ENCODE results near the gene BAZ1B.
"Not testable (repeated sequence)": the region's sequence is repeated elsewhere in the genome, so short reads cannot be mapped to it uniquely, and the experiment has no call there.

The BAZ1B gene

GRCh38 chr7:73522105-73522872 is at the start of gene BAZ1B:
TSS of gene BAZ1B (minus strand) at chr7:73522293. CDS start at chr7:73521933, 360 bp downstream.
- peak; percentile 97 for DNase-seq

DNA sequence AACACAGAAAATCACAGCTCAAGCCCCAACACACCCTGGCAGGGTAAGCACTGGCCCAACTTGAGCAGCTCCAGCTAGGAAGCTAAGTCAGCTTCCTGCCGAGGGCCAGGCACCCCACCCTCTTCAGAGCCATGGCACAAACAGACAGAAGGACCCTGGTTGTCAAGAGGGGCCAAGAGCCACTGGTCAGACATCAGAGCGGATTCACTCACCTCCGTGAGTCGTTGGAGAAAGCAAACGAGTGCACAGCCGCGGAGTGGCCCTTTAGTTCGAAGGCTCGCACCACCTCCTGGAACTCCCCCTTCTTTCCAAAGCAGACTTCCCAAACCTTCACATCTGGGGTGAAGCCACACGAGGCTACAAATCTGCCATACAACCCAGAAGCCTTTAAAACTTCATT is 48.9 kb upstream of the BAZ1B start:
- no peak for DNase-seq

- DNase-seq, result no peak
Measured at GRCh38 chr7:73570521-73570920, 48.4 kb upstream of the BAZ1B start.

DNA sequence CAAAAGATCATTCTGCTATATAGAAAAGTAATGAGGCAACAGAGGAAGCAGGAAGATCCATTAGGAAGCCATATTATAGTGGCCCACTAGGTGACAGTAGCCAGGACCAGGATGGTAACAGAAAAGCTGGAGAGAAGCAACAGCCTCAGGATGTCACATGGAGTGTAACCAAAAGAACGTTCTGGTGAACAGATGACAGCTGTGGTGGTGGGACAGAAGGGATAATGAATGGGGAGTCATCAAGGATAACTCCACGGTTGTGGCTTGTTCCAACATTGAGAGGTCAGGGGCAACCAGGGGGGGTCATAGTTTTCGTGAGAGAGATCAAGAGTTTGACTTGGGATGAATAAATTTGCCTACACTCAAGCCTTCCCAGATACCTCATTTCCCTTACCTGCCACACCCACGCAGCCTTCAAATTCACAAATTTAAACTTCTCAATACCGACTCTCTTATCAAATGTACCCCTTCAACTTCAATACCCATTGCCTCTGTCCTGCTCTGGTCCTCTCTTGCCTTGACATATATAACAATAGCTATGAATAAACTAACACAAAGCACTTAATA is 47.0 kb upstream of the BAZ1B start:
- no peak for DNase-seq

DNA sequence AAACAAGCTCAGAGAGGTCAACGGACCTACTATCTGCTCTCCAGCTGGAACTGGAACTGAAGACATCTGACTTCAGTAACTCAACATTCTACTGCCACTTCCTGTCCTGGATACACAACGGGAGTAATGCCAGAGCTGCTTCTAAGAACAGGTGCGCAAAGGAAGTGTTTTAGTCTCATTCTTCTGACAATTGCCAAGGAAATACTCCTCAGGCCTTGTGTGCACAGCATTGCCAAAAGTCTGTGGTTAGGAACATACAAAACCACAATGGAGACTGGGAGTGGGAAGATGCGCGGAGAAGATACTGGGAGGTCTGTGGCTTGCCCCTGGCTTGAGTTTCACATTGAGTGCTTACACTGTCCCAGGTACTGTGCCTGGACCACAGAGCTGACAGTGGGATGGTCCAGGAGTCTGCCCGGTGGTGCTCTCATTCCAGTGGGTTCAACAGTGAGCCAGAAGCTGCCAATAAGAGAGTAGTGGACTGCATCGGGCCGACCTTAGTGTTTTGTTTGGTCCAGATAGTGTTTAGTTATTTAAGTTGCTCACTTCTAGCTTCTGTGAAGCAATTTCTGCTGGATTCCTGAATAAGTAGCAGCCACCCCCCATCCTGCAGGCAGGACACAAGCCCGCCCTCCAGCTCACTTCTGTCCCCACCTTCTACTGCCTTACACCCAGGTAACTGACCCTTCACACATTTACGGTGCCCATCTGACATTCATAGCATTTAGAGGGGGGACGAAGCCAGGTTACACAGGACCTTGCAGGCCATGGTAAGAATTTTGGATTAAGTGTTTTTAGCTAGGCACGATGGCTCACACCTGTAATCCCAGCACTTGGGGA is 46.0 kb upstream of the BAZ1B start:
- no peak for DNase-seq

DNA sequence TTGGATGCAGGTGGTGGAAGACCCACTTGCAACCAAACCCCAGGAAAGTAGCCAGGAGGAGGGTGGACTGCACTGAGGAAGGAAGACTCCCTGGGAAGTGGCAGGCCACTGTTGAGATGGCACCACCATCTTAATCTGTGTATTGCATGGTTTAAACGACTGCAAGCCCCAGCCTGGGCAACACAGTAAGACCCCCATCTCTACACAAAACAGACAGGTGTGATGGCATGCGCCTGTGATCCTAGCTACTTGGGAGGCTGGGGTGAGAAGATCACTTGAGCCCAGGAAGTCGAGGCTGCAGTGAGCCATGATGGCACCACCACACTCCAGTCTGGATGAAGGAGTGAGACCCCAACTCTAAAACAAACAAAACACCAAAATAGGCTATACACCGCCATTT is 45.0 kb upstream of the BAZ1B start:
- no peak for DNase-seq

DNA sequence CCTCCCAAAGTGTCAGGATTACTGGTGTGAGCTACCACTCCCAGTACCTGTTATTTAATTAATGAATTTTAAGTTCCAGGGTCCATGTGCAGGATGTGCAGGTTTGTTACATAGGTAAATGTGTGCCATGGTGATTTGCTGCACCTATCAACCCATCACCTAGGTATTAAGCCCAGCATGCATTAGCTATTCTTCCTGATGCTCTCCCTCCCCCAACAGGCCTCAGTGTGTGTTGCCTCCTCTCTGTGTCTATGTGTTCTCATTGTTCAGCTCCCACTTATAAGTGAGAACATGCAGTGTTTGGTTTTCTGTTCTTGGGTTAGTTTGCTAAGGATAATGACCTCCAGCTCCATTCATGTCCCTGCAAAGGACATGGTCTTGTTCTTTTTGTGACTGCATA is 44.3 kb upstream of the BAZ1B start:
- not testable (repeated sequence) for DNase-seq

DNA sequence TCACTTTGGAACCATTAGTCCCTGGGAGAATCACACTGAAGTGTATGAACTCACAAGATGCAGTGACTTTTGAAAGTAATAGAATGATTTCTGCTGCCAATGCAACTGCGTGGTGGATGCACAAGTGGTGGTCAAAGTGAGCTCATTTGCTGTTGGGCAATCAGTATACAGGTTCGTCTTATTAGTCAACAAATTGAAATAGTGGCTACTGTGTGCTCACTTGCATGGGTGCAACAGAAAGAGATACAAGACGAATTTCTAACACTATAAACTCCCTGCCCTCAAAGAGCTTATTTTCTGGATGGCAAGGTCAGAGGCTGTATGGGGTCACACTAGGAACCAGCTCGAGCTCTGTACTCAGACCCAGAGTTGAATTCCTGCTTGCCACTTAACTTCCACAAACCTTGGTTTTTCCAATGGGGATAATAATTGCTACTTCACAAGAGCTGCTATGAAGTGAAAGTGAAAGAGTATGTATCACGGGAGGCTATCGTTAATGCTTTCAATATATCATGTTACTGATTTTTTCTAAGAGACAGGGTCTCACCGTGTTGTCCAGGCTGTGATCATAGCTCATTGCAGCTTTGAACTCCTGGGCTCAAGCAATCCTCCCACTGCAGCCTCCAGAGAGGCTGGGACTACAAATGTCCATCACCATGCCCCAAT is 43.7 kb upstream of the BAZ1B start:
- no peak for DNase-seq

DNA sequence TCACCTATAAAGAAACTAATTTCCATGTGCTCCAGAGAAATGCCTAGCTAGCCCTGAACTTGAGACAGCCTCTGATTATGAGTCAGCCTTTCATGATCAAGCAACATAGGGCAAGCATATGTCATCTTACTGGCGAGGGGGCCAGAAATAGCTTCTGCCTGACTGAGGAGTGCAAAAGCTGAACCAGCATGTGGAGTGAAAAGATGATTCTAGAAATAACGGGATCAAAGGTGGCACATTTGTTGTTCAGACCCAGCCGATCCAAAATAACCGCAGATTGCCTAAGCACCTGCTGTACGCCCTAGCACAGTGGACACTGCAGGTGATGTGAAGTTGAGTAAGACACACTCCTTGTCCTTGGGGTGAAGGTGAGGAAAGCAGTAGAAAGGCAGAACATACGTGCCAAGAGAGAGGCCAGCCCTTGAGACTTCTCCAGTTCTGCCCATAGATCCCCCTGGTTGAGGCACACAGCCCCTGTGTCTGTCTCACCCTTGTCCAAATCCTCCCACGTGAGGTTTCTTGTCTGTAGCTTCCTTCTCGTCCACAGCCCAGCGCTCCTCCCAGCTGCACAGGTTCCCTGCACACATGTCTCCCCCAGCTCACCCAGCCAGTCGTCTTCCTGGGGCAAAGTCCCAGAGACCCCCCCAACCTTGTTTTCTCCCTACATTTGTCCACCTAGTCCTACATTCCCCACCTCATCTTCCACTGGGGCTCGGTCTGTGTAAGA is 38.2 kb upstream of the BAZ1B start:
- no peak for DNase-seq

GRCh38 chr7:73557397-73558257 is 35.5 kb upstream of the BAZ1B start, which contains the start of gene BCL7B:
TSS of gene BCL7B (minus strand) at chr7:73557690. CDS start at chr7:73557578, 112 bp downstream.
- peak; percentile 40 for DNase-seq

- peak; percentile 62 for DNase-seq
Measured at GRCh38 chr7:73557108-73557396, 35.0 kb upstream of the BAZ1B start.

- no peak for DNase-seq
Measured at GRCh38 chr7:73556208-73557107, 34.4 kb upstream of the BAZ1B start.

DNA sequence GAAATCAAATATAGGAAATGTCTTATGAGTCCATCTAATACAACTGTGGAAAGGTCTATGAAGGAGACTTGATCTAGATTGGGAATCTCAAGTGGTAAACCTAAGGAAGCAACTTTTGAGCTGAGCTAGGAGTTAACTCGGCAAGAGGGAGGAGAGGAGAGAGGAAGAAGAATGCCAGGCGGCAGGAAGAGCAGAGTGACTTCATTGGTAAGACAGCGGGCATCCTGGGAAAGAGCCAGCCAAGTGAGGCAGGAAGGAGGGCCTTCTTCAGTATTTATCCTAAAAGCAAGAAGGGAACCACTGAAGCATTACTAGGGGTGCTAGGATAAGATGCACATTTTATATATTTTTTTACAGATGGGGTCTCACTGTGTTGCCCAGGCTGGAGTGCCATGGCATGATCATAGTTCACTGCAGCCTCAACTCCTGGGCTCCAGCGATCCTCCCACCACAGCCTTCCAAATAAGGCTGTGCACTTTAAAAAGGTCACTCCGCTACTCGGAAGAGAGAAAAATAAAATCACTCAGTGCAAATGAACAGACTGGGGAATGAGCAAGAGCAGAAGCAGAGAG is 33.4 kb upstream of the BAZ1B start:
- no peak for DNase-seq

DNA sequence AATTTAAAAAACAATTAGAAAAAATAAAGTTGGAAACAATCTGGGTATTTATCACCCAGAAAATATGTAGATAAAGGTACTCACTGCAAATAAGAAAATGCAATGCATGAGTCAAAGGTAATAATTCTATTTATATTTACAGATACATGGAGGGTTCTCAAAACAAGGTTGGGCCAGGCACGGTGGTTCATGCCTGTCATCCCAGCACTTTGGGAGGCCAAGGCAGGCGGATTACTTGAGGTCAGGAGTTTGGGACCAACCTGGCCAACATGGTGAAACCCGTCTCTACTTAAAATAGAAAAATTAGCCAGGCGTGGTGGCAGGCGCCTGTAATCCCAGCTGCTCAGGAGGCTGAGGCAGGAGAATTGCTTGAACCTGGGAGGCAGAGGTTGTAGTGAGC is 28.0 kb upstream of the BAZ1B start:
- DNase-seq, result not testable (repeated sequence)

- no peak for DNase-seq
Measured at GRCh38 chr7:73549176-73549575, 27.1 kb upstream of the BAZ1B start.

GRCh38 chr7:73547841-73548240 is 25.7 kb upstream of the BAZ1B start:
- DNase-seq, result no peak

DNA sequence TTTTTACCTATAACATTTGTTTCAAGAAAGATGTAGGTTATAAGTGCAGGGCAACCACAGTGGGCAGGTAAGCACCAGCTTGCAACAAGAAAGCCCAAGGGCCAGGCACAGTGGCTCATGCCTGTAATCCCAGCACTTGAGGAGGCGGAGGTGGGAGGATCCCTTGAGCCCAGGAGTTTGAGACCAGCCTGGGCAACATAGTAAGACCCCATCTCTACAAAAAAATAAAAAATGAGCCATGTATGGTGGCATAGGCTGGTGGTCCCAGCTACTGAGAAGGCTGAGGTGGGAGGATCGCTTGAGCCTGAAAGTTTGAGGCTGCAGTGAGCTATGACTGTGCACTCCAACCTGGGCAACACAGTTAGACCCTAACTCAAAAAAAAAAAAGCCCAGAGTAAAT is 22.6 kb upstream of the BAZ1B start:
- DNase-seq, result no peak

- no peak for DNase-seq
Measured at GRCh38 chr7:73541722-73542121, 19.6 kb upstream of the BAZ1B start.

DNA sequence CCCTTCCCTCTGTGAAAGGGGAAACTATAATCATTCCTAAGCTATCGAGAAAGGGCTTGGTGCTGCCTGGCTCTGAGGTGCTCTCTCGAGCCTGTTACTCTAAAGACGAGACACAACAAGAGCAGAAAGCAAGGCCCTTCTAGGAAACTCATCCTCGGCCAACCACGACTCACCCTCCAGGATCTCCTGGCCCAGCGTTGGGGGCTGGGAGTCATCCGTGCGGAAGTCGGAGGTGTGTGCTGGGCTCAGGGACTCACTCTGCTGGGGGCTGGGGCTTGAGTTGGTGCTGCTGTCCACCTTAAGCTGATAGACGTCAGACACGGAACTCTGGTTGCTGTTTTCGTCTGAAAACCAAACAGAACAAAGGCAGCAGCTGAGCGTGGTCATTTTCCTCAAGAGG is 17.6 kb upstream of the BAZ1B start:
- no peak for DNase-seq

DNA sequence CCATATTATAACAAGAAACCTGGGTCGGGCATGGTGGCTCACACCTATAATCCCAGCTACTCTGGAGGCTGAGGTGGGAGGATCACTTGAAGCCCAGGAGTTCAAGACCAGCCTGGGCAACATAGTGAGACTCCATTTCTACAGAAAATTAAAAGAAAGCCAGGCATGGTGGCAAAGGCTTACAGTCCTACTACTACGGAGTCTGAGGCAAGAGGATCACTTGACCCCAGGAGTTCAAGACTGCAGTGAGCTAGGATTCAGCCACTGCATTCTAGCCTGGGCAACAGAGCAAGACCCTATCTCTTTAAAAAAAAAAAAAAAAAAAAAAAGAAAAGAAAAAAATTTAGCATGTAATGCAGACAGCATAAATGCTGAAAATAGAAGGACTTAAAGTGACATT is 16.4 kb upstream of the BAZ1B start:
- not testable (repeated sequence) for DNase-seq

All from NCI-H1417 treated with DMSO at 0.1 percent for 48 hours (cell line).